ENCODE results near the gene RFX1.
"Not testable (repeated sequence)": the region's sequence is repeated elsewhere in the genome, so short reads cannot be mapped to it uniquely, and the experiment has no call there.

Gene RFX1

GRCh38 chr19:14006085-14006765, at the start of gene RFX1:
RFX1 (minus strand) TSS chr19:14006320; CDS start chr19:13993843, 12,477 bp downstream.
- peak; percentile 100 for DNase-seq (ENCODE audit: low spot score)

- no peak for DNase-seq (ENCODE audit: low spot score)
These were observed 49.3 kb upstream of the RFX1 start for GRCh38 chr19:14055396-14055795.

DNA sequence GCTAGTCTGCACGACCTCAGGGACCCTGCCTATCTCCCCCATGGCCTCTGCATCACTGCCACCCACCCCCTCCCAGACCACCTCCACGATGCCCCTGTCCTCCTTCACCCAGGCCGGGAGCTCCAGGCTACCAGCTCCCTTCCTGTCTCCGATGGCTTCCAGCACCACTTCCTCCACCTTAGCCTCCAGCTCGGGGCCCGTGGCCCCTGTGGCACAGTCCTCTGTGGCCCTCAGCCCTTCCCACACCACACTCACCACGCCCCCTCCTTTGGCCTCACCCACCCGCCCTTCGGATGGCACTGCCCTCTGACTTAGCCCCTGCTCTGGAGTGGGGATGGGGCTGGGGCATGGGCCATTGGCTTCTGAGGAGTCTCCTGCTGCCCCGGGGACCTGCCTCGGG, 48.6 kb upstream of the RFX1 start:
- no peak for DNase-seq (ENCODE audit: low spot score)

GRCh38 chr19:14054099-14054498, 48.0 kb upstream of the RFX1 start:
- no peak for DNase-seq (ENCODE audit: low spot score)

DNA sequence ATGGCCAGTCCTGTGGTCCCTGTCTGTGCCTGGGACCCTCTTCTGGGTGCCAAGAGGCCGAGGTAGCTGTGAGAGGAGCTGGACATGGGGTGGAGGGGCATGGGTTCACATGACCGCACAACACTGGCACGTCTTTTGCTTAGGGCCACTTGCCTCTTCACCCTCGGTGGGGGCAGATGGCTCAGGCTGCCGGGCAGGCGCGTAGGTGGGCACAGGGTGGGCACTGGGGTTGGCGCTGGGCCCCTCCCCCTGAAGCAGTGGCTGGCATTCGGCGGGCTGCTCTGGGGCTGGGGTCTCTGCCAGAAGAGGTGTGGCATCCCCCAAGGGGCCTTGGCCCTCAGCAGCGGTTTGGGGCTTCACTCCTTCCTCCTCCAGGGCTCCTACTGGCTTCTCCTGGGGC, 47.4 kb upstream of the RFX1 start:
- no peak for DNase-seq (ENCODE audit: low spot score)

DNA sequence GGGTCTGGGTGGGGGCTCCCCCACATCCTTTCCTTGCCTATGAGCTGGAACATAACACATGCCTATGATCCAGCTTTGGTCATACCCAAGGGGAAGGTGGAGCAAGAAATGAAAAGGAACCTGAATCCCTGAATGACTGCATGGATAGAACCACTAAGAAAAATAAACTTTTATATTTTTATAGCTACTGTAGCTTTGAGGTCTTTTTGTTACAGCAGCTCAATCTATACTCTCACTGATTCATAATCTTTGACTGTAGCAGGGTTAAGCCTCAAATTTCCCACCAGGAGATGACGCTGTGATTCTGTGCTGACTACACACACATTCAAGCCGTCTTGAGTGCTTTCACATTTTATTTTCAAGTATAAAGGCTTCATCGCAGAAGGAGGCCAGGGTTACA, 46.9 kb upstream of the RFX1 start:
- no peak for DNase-seq (ENCODE audit: low spot score)

GRCh38 chr19:14052470-14052869, 46.4 kb upstream of the RFX1 start:
- no peak for DNase-seq (ENCODE audit: low spot score)

GRCh38 chr19:14051980-14052379, 45.9 kb upstream of the RFX1 start:
- no peak for DNase-seq (ENCODE audit: low spot score)

DNA sequence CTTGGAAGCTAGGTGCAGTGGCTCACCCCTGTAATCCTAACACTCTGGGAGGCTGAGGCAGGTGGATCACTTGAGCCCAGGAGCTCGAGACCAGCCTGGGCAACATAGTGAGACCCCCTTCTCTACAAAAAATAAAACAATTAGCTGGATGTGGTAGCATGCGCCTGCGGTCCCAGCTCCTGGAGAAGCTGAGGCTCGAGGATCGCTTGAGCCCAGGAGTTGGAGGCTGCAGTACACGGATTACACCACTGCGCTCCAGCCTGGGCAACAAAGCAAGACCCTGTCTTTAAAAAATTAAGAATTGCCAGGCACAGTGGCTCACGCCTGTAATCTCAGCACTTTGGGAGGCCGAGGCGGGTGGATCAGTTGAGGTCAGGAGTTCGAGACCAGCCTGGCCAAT, 44.8 kb upstream of the RFX1 start:
- not testable (repeated sequence) for DNase-seq (ENCODE audit: low spot score)

- no peak for DNase-seq (ENCODE audit: low spot score)
These were observed 44.4 kb upstream of the RFX1 start for GRCh38 chr19:14050512-14050911.

- peak; percentile 78 for DNase-seq (ENCODE audit: low spot score)
These were observed 42.5 kb upstream of the RFX1 start for GRCh38 chr19:14048443-14049153.

- not testable (repeated sequence) for DNase-seq (ENCODE audit: low spot score)
These were observed 41.7 kb upstream of the RFX1 start for GRCh38 chr19:14047866-14048265.

GRCh38 chr19:14042659-14043608, 36.8 kb upstream of the RFX1 start:
- peak; percentile 64 for DNase-seq (ENCODE audit: low spot score)

DNA sequence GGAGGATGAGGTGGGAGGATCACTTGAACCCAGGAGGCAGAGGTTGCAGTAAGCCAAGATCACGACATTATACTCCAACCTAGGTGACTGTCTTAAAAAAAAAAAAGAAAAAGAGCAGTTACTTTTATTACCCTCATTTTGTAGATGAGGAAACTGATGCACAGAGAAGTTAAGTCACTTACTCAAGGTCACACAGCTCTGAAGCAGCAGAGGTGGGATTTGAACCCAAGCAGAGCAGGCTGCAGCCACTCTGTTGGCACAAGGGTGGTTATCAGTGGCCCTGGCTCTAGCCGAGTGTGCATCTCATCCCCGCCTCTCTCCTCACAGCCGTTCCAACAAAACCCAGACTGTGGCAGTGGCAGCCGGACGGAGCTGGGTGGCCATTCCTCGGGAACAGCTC, 33.1 kb upstream of the RFX1 start:
- DNase-seq (ENCODE audit: low spot score), result no peak

- DNase-seq (ENCODE audit: low spot score), result no peak
These were observed 29.6 kb upstream of the RFX1 start for GRCh38 chr19:14035706-14036105.

DNA sequence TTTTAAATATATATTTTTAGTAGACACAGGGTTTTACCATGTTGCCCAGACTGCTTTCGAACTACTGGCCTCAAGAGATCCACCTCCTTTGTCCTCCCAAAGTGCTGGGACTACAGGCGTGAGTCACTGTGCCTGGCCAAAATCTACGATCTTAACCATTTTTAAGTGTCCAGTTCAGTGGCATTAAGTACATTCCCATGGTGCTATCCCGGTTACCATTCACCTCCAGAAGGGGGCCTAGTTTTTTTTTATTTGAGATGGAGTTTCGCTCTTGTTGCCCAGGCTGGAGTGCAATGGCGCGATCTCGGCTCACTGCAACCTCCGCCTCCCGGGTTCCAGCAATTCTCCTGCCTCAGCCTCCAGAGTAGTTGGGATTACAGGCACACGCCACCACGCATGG, 29.0 kb upstream of the RFX1 start:
- not testable (repeated sequence) for DNase-seq (ENCODE audit: low spot score)

DNA sequence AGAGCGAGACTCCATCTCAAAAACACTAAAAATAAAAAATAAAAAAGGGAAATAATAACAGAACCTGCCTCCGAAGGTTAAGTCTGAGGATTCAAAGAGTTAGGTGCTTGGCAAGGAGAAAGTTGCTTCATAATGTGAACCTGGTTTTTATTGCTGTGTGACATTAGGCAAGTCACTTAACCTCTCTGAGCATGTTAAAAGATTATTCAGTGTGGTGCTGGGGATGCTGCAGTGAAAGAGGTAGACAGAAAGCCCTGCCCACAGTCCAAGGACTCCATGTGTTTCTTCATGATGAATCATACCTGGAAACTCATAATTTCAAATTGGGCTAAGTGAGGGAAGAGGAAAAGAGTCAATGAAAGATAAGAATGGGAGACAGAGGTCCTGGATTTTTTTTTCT, 27.8 kb upstream of the RFX1 start:
- no peak for DNase-seq (ENCODE audit: low spot score)

GRCh38 chr19:14031719-14032480, 25.8 kb upstream of the RFX1 start, which contains the start of gene IL27RA:
IL27RA (plus strand) TSS chr19:14031762; CDS start chr19:14031873, 111 bp downstream.
- peak; percentile 84 for DNase-seq (ENCODE audit: low spot score)

DNA sequence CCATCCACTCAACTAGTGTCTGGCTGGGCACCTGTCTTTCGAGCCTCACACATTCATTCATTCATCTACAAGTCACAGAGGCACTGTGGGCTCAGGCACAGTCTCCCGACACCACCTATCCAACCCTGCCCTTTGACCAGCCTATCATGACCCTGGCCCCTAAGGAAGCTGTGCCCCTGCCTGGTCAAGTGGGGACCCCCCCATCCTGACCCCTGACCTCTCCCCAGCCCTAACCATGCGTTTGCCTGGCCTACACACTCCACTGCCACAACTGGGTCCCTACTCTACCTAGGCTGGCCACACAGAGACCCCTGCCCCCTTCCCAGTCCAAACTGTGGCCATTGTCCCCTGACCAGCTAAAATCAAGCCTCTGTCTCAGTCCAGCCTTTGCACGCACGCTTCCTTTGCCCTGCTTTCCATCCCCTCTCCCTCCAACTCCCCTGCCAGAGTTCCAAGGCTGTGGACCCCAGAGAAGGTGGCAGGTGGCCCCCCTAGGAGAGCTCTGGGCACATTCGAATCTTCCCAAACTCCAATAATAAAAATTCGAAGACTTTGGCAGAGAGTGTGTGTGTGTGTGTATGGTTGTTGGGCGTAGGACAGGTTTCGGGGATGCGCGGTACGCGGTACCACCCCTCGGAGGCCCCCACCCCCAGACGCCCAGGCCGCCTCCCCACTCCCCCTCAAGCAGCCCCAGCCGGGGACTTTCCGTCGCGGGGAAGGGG, 25.0 kb upstream of the RFX1 start:
- peak; percentile 86 for DNase-seq (ENCODE audit: low spot score)

GRCh38 chr19:14028901-14029300, 22.8 kb upstream of the RFX1 start:
- DNase-seq (ENCODE audit: low spot score), result no peak

- DNase-seq (ENCODE audit: low spot score), result no peak
These were observed 21.8 kb upstream of the RFX1 start, which contains the start of gene RLN3 for GRCh38 chr19:14027856-14028450. RLN3 (plus strand) TSS chr19:14028148; CDS start chr19:14028205, 57 bp downstream.
